Fibroblast of skin of left quadriceps (primary cell): ENCODE results near the gene SYPL1.

Experiments
- DNase-seq, 2 experiments: peaks; one replicate each; pipeline ENCODE4 v3.0.0-alpha.2; 2013; ENCODE audit warnings: low read depth in 2 of 2

Gene SYPL1

GRCh38 chr7:106094780-106095179 lies 17.3 kb downstream of the SYPL1 start:
- DNase-seq = no peak

DNA sequence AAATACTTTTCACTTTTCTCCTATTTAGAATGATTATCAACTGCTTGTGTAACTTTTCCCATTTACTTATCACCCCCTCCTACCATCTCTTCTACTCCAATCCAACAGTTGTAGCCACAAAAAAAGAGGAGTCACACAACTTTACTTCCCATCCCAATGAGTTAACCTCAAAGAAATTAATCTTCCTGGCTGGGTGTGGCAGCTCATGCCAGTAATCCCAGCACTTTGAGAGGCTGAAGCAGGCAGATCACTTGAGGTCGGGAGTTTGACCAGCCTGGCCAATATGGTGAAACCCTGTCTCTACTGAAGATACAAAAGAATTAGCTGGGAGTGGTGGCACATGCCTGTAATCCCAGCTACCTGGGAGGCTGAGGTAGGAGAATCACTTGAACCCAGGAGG lies 19.9 kb downstream of the SYPL1 start:
- DNase-seq = no peak

- no peak for DNase-seq
These were observed 22.5 kb downstream of the SYPL1 start for GRCh38 chr7:106089647-106090046.

DNA sequence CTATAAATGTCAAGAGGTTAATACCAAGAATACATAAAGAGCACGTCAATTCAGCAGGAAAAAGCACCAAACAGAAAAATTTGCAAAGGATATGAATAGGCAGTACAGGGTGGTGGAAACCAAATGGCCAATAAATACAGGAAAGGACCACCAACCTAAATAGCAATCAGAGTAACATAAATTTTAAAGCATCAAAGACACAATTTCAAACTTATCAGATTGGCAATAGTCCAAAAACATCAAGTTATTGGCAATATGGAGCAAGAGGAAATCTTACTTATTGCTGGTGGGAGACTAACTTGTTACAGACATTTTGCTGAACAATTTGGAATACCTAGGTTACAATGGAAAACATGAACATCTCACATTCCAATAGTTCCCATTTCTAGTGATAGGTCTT lies 24.1 kb downstream of the SYPL1 start:
- no peak for DNase-seq

- no peak for DNase-seq
These were observed 26.1 kb downstream of the SYPL1 start for GRCh38 chr7:106086062-106086461.

- no peak for DNase-seq
These were observed 27.1 kb downstream of the SYPL1 start for GRCh38 chr7:106085015-106085414.

DNA sequence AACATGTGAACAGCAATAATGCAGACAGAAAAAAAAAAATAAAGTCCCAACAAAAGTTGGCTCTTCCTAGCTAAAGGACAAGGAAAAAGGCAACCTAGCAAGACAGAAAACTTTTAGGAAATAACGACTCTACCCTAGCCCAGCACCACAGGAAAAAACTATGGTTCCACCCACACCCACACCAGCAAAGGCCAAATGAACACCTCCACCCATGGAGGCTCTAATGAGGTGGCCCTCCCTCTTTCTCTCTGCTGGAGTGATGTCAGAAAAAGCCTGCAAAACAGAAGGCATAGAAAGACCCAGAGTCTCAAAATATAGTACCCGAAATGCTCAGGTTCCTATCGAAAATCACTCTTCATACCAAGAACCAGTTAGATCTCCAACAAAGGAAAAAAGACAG lies 28.4 kb downstream of the SYPL1 start:
- DNase-seq = no peak

GRCh38 chr7:106082087-106082854 lies 29.8 kb downstream of the SYPL1 start:
- DNase-seq = no peak

GRCh38 chr7:106080300-106080987 lies 31.7 kb downstream of the SYPL1 start:
- no peak for DNase-seq

GRCh38 chr7:106076537-106076936 lies 35.6 kb downstream of the SYPL1 start:
- no peak for DNase-seq

DNA sequence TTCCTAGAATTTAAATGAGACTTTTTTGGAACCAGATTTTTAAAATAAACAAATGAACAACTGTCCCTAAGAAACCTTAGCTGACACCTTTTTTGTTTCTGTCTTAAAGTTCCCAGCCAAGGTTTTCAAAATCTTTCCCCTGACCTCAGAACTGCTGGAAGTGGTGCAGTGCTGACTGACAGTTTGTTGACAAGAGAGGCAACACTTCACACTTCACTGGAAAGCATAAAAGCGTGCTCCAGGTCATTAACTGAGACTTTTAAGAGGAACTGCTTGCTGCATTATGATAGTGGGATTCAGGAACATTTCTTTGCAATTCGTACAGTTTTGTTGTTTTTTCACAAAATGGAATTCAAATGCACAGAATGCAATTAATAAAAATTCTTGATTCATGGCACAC lies 36.2 kb downstream of the SYPL1 start:
- no peak for DNase-seq

DNA sequence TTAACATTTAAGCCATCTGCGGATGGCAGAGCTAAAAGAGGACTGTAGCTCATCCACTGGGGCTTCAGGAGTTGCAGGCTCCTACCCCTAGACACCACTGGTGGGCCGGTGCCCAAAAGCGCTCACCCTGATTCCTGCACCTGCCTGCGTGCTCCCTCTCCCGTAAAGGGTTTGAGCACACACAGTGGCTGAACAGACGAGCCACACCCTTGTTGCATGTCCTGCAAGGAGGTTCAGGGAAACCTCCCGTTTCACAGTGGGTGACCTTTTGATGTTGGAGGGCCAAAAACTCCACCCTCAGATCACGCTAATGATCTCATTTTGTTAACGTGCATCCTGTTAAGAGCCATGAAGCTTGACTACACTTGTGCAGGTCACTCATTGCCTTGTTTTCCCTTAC lies 37.9 kb downstream of the SYPL1 start:
- DNase-seq = no peak

GRCh38 chr7:106073701-106074100 lies 38.4 kb downstream of the SYPL1 start:
- no peak for DNase-seq

- no peak for DNase-seq
These were observed 39.4 kb downstream of the SYPL1 start for GRCh38 chr7:106072715-106073091.

DNA sequence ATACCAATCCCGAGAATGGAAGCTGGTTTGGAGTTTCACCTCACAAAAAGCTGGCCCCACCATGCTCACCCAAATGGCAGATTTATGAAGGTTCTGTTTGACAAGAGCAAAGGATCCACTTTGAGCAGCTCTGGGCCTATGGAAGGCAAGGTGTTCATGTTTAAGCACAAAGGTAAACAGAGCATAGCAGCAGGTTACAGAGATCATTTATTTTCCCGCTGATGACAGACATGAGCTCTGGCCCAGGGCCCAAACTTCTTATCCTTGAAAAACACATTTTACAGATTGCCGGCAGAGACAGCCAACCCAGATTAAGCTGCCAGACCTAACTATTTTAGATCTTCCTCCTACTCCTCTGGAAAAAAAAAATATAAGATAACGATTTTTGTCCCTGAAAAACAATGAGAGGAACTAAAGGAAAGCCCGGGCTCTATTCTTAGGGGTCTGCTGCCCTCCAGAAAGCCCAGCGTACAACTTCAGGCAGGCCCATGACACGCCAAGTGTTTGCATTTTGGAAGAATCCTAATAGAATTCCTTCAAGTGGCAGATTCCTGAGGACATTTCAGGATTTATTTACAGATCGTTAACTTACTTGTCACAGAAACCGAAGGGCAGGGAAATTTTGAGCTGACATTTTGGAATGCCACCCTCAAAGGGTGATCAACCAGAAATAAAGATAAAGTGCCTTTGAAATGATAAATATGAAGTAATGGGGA lies 40.0 kb downstream of the SYPL1 start:
- no peak for DNase-seq

DNA sequence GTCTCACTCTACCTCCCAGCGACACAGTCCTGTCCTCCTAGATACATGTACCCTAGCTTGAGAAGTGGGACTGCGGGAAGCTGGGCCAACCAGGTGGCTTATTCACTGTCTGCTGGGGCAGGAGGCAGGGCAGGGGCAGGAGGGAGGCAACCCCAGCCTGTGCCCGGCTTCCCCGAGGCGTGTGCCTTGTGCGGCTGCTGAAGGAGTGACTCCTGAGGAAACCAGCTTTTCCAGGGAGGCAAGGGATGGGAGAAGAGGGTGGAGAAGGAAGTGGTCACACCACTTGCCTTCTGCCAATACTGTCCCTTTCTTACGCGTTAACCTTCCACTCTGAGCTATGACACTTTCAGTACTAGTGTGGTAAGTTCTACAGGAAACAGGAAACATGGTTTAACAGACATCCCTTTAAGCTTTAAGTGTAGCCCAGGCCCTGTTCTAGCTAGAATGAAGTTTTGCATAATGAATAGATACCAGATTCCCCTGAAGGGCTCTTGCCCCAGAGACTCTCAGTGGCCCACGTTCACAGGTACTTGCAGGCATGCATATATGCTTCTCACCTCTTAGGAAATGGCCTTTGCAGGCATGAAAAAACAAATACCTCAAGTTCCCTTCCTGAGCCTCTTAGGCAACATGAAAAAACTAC lies 40.6 kb downstream of the SYPL1 start:
- no peak for DNase-seq

DNA sequence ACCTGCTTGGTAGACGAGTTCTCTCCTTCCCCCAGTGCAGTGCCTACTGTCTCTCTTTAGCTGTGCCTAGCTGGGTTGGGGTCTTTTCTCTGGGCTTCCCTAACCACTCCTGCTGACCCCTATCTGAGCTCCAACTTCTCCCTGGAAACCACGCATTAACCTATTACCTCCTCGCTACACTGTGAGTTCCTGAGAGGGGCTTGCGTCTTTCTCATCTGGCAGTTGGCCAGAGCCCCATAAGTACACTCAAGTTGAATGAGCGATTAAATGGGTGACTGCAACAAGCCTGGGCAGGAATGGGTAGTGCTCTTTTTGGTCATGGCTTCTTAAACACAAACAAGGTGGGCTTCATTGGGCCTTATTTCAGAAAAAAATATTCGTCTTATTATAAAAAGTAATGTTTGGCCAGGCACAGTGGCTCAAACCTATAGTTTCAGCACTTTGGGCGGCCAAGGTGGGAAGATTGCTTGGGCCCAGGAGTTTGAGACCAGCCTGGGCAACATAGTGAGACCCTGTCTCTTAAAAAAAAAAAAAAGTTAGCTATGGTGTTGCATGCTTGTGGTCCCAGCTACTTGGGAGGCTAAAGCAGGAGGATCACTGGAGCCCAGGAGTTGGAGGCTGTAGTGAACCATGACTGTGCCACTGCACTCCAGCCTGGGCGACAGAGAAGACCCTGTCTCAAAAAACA lies 41.4 kb downstream of the SYPL1 start:
- DNase-seq = no peak

GRCh38 chr7:106070201-106070551 lies 41.9 kb downstream of the SYPL1 start:
- DNase-seq = no peak

- DNase-seq = no peak
These were observed 42.5 kb downstream of the SYPL1 start for GRCh38 chr7:106069471-106070200.

GRCh38 chr7:106068986-106069385 lies 43.1 kb downstream of the SYPL1 start:
- no peak for DNase-seq

GRCh38 chr7:106068538-106068961 lies 43.6 kb downstream of the SYPL1 start:
- no peak for DNase-seq
